Stimulated activated CD4-positive, alpha-beta T cell treated with anti-CD3 and anti-CD28 coated beads, Interleukin-2, amount 100 ng/mL, for 4 hours (primary cell): ENCODE results near the gene CD47.

Source experiments
- DNase-seq: peaks from one replicate; pipeline ENCODE4 v3.0.0-alpha.2; 2020; ENCODE audit warnings: low read depth

CD47 gene

GRCh38 chr3:108117241-108117775 lies 26.5 kb upstream of the CD47 start:
- DNase-seq = no peak

DNA sequence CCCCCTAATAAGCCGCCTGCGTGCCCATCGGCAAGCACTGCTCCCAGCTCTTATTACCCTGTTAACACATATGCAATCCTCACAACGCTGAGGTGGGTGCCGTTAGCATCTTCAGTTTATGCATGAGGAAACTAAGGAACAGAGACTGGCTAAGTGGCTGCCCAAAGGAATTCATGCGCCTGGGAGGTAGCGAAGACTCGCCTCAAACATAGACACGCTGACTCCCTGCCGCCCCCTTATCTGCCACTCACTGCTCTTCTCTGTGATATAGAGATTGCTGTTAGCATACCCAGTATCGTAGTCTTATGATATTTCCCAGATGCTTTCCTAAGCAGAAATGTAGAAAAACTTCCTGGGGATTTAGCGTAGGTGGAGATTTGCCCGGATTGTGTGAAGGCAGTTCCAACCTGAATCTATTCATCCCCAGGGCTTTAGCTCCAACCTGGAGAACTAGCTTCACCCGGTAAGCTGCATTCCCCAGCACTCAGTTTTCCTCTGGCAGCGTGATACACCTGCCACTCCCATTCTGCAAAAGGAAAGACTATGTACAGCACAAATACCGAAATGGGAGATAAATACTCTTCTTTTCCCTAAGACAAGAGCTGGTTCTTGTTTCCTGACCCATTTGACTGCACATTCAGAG lies 23.7 kb upstream of the CD47 start:
- no peak for DNase-seq

GRCh38 chr3:108113975-108114374 lies 23.1 kb upstream of the CD47 start:
- no peak for DNase-seq

DNA sequence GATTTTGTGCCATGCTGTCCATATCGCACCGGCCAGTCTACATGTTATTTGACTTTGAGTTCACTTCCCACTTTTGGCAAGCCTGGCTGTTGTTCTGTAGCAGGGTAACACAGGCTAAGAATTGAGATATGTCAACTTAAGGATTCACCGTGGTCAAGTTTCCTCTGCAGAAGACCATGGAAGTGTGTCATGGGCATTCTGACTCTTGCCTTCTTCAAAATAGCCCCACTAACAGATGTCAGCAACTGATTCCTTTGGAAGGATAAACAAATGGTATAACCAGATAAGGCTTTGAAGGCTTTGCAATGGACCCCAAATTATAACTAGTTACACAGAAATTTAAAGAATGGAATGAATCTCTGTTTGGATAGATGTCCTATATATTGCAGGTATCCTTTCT lies 20.1 kb upstream of the CD47 start:
- DNase-seq = no peak

- no peak for DNase-seq
Measured at GRCh38 chr3:108108416-108108815, 17.6 kb upstream of the CD47 start.

DNA sequence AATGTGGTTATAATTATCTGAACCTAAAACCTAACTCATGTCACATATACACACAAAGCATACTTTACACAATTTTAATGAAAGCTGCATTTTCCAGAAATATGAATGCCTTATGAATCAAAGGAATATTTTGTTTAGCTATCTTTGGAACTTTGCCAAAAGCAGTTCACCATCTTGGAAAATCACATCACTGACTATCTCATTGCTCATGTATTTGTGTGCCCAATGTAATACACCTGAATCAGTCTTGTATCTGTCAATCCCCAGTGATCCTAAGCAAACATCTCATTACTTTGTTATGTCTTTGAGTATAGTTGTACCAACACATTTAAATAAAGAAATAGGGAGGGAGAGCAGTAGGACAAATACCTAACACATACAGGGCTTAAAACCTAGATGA lies 15.6 kb upstream of the CD47 start:
- no peak for DNase-seq

GRCh38 chr3:108106031-108106430 lies 15.2 kb upstream of the CD47 start:
- no peak for DNase-seq

DNA sequence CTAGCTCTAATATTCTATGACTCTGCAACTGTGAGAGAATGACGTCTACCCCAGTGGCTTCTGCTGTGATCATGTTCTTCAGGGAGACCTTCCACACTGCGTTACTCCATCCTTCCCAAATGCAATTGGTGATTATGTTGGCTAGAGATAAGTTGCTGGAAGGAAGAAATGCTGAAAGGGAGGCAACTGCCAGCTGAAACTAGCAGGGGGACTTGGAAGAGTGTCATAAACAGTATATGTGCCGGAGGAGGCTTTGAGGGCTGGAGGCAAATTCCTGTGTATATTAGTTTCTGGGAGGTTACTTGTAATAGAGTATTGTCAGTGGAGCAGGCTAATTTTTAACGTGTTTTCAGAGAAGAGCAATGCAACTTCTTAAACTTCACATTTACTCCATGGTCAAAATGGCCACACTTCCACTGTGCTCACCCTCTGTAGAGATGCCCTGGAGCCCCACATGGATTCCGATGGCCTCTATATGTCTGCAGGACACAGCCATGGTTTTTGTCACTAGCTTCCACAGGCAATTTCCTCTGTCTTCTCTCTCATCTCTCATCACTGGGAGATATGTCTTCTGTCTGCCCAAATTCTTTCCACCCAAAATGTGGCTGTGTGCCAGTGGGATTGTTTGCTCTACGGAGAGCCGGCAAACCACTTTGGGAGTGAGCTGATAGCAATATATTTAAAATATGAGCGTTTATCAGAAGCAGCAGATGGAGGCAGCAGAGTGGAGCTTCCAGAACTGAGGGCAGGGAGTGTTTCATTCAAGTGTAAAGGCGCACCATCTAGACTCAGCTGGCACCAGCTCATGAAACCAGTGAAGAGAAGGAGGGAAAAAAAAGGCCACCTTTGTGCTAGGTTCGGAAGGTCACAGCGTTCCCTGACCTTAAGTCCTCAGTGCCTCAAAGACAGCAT lies 13.3 kb upstream of the CD47 start:
- no peak for DNase-seq

DNA sequence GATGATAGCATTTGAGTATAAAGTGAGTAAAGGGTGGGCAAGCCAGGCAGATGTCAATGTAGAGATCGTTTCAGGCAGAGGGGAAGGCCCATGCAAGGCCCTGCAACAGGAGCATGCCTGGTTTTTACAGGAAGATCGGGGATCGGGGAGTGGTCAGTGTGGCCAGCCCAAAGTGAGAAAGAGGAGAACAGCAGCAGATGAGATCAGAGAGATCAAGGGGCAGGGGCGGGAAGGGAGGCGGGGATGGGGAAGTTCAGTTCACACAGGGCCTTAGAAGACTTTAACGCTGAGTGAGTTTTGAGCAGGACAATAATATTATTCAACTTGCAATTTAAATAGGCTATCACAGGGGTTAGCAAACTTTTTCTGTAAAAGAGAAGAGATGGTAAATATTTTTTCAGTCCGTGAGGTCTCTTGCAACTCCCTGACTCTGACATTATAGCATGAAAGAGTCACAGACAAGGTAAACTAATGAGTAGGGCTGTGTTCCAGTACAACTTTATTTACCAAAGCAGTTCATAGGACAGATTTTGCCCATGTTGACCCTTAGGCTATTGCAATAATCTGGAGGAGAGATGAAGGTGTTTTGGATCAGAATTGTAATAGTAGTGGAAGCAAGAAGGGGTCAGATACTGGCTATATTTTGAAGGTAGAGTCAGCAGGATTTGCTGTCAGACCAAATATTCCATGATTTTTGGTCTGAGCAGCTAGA lies 12.4 kb upstream of the CD47 start:
- DNase-seq = no peak

DNA sequence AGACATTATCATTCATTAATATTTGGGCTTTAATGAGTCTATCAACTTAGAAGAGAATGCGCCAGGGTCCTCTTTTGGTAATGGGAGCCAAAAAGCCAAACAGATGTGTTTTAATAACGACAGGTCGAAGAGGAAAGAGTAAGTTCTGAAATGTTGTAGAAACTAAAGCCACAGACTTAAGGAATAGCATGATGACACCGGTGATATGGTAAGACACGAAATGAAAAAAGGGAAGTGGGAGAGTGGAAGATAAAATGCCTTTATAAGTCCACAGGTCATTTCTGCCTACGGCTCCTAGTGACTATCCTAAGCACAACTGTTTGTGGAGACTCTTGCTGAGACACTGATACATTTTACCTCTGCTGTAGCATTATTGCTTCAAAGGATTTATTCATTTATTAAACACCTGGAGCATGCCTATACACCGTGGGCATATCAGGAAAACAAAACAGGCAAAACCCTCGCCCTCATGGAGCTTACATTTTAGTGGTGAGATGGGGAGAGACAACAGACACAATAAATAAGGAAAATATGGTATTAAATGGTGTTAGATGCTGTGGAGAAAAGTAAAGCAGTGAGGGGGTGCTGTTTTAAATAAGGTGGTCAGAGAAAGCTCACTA lies 11.7 kb upstream of the CD47 start:
- no peak for DNase-seq

GRCh38 chr3:108100906-108101660 lies 10.3 kb upstream of the CD47 start:
- DNase-seq = peak; percentile 50

DNA sequence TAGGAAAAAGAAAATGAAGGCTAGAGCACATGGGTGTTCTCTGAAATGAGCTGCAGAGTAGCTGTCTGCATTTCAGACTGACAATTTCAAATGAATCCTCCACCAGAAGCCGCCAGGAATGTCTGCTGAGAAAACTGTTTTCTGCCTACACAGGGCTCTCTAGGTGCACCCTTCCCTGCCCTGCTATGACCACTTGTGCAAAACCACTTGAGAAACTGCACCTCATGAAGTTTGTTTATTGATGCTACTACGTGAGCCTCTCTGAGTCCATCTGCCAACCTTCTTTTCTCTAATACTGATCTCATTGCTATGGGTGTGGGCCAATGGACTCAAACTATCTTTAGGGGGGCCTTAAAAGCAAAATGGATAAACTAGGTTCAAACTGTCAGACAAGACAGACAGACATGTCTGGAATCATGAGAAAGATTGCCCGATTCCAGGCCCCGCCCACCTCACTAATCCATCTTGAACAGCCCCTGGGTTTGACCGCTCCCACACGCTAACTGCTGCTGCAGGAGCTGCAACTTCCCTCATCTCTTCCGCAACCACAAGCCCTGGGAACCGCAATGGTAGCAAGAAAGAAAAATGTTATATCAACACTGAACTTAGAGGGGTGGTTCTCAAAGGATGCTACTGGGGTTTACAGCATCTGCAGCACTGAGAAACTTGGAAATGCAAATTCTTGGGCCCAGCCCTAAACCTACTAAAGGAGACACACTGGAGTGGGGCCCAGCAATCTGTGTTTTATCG lies 9.0 kb upstream of the CD47 start:
- DNase-seq = no peak

DNA sequence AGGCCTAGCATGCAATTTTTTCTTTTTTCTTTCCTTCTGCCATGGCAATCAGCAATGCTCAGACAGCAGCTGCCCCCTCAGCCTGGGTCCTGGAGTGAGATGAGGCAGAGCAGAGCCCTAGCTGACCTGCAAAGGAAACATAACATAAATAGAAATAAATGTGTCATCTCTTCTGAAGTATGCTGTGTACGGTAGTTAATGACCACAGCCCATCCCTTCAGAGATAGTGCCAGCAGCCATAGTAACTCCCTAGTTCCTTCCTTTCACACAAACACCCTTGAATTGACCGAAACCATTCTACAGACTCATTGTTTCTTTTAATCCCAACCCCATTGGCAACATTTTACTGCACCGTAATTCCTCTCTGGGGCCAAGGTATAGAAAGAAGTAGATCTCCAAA lies 8.4 kb upstream of the CD47 start:
- DNase-seq = no peak

DNA sequence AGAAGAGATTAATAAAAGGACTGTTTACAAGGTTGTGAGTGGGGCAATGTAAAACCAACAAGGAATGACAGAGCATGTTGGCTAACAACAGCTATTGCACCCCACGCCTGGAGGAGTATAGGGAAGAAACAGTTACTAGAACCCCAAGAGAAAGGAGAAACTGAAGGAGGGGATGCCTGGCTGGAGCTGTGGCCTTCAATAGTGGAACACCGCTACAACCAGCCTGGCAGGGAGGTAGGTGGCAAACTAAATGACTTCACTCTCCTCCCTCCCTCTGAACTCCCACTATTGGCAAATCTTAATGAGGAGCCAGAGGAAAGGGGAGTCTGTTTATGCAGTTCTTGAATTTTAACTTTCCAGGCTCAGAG lies 7.2 kb upstream of the CD47 start:
- DNase-seq = no peak

GRCh38 chr3:108097322-108098002 lies 6.6 kb upstream of the CD47 start:
- no peak for DNase-seq

GRCh38 chr3:108096532-108097321 lies 5.9 kb upstream of the CD47 start:
- no peak for DNase-seq

DNA sequence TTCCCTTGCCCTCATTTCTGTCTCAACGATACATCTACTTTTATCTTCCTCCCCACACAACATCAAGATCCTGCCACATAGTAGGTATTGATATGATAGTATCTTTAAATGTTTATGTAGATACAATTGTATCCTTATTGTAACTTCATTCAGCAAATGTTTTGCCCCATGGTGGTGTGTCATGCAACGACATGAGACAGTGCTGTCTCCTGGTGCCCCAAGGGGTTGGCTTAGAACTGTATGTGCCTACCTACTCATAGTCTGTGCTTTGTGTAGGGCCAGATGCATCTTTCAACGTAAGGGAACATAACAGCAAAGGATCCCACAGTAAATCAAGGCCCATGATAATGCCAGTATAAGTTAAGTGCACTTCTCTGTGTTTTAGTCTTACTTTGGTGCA lies 2.8 kb upstream of the CD47 start:
- DNase-seq = peak; percentile 35

DNA sequence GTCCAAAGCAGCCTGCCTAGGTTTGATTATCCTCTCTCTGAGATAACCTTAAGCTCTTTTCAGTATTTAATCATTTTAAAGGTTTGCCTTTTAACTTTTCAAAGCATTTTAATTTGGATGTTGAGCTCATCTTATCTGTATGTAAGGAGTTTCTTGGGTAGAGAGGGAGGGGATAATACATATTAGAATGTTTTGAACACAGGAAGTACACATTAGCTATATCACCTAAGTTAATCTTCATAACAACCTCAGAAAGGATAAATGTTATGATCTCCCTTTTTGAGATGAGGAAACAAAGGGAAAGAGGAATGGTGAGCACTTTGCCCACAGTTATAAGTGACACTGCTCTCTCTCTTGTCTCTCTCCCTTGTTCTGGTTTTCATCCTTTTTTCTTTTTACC lies 2.2 kb upstream of the CD47 start:
- no peak for DNase-seq

DNA sequence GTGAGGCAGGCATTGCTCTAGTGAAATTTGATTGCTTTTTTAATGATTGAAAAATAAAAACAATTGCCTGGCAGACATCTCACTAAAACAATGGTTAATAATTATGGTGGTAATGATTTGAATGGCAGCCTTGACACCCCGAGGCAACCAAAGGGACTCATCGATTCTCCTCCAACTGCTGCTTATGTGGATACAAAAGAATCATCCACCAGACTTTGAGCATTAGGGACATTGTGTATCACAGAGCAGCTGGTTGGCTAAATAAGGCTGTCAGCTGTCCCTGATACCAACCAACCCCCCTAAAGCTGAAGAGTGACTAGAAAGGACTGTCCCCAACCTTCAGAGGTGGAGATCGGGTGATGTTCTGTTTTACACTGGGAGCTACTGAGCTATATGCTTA lies 1.7 kb upstream of the CD47 start:
- DNase-seq = no peak
